ENCODE data around the gene TMEM50B.
"Not testable (repeated sequence)": the region's sequence is repeated elsewhere in the genome, so short reads cannot be mapped to it uniquely, and the experiment has no call there.

TMEM50B gene

DNA sequence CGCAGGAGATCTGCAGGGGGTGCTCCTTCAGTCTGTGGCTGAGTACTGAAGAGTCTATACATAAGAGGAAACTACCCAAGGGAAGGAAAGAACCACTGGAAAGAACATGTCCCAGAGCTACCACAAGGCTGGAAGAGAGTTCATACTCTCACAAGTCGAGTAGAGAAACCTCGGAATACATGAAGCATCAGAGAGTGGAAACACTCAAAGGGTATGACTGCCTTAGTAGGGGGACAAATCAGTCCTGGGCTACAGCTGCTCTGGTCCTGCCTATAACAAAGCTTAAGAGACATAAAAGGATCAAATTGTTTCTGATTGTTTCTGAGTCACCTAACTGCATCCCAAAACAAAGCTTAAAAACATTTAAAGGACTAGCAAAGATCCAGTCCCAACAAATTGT is 27.4 kb downstream of the TMEM50B start:
- H3K36me3 ChIP-seq = peaks cover 33% of the 10 kb centered on the region
- no peaks in the 10 kb centered on the region for H3K9me3 ChIP-seq
- H3K4me1 ChIP-seq = no peaks in the 10 kb centered on the region
- no peak overlapping the region for H3K4me2 ChIP-seq
- no peaks in the 10 kb centered on the region for H4K20me1 ChIP-seq
- no peak overlapping the region for H3K4me3 ChIP-seq
- no peak overlapping the region for H3K9ac ChIP-seq
- no peak for TF ChIP-seq Cebpa-rat (IDR thresholded peaks at IDR 0.05)
- H3K27ac ChIP-seq = no peak overlapping the region
- H3K27me3 ChIP-seq = no peaks in the 10 kb centered on the region

DNA sequence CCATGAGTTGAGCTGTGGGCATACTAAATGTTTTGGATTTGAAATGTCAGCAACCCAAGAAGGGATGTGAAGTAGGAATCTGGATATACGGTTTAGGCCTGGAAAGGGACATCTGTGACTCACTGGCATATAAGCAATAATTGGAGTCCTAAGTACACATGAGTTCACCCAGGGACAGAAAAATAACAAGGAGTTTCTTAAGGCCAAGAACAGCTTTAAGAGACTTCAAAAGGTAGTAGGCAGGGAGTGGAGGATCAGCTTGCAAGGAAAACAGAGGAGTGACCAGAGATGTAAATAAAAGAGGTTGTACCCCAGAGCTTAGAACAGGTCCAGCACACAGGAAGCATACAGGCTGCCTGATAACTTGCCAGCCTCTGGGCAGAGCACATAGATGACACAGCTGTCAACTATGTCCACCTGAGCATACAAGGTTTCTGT is 28.1 kb downstream of the TMEM50B start:
- no peak overlapping the region for H3K4me3 ChIP-seq
- H3K4me1 ChIP-seq = no peaks in the 10 kb centered on the region
- TF ChIP-seq Cebpa-rat (IDR thresholded peaks at IDR 0.05) = no peak
- no peak overlapping the region for H3K4me2 ChIP-seq
- H3K36me3 ChIP-seq = peaks cover 26% of the 10 kb centered on the region
- H3K27me3 ChIP-seq = no peaks in the 10 kb centered on the region
- no peak overlapping the region for H3K9ac ChIP-seq
- no peaks in the 10 kb centered on the region for H3K9me3 ChIP-seq
- no peak overlapping the region for H3K27ac ChIP-seq
- no peaks in the 10 kb centered on the region for H4K20me1 ChIP-seq

DNA sequence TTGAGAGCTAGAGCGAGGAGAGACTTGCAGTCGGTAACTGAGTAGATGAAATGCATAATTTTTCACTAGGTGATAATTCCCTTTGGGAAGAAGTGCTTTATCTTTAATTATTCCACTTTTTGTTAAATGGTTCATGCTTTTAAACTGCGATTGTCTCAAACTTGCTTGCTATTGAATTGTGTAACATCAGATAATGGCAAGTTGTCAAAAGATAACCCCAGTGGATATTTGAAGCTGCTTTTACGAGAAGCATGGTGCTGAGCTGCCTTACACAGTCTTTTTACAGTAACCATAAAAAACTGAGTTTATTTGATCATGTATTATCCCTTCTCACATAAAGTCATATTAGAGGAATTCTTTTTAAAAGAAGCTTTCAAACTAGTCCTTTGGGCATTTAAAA is 30.2 kb downstream of the TMEM50B start:
- H3K27ac ChIP-seq = no peak overlapping the region
- no peak overlapping the region for H3K4me2 ChIP-seq
- no peak for TF ChIP-seq Cebpa-rat (IDR thresholded peaks at IDR 0.05)
- H3K4me3 ChIP-seq = no peak overlapping the region
- peaks cover 10% of the 10 kb centered on the region; the same call in 1 of the 2 replicates for H3K36me3 ChIP-seq
- H3K9ac ChIP-seq = no peak overlapping the region
- no peaks in the 10 kb centered on the region for H3K9me3 ChIP-seq
- H4K20me1 ChIP-seq = no peaks in the 10 kb centered on the region
- H3K27me3 ChIP-seq = no peaks in the 10 kb centered on the region
- H3K4me1 ChIP-seq = no peaks in the 10 kb centered on the region

GRCh38 chr21:33446620-33447019 is 33.2 kb downstream of the TMEM50B start:
- H3K9me3 ChIP-seq, H4K20me1 ChIP-seq, H3K27me3 ChIP-seq, H3K4me3 ChIP-seq, H3K4me2 ChIP-seq, H3K36me3 ChIP-seq, H3K9ac ChIP-seq, H3K27ac ChIP-seq: not testable (repeated sequence)
- H3K4me1 ChIP-seq = peaks cover 21% of the 10 kb centered on the region

DNA sequence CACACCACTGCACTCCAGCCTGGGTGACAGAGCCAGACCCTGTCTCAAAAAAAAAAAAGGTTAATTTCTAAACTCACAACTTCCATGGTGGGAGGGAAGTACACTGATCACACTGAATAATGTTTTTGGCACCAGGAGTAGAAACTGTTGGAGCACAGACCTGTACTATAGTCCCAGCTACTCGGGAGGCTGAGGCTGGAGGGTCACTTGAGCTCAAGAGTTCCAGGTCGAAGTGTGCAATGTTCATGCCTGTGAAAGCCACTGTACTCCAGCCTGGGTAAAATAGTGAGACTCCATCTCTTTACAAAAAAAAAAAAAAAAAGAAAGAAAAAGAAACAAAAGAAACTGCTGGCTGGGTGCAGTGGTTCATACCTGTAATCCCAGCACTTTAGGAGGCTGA is 35.3 kb downstream of the TMEM50B start:
- Histone ChIP-seq H3K27ac (no peak overlapping the region), H3K4me3 (no peak overlapping the region), H4K20me1 (peaks cover 7% of the 10 kb centered on the region; the same call in 1 of the 2 replicates), H3K4me1 (peaks cover 43% of the 10 kb centered on the region), H3K9me3 (no peaks in the 10 kb centered on the region), H3K4me2 (no peak overlapping the region), H3K9ac (no peak overlapping the region), H3K36me3 (peaks cover 5% of the 10 kb centered on the region; the same call in 1 of the 2 replicates), H3K27me3 (no peaks in the 10 kb centered on the region)
- TF ChIP-seq Cebpa-rat (IDR thresholded peaks at IDR 0.05) = no peak

GRCh38 chr21:33443194-33443593 is 36.6 kb downstream of the TMEM50B start:
- H3K4me1 ChIP-seq = peaks cover 43% of the 10 kb centered on the region
- no peaks in the 10 kb centered on the region for H3K9me3 ChIP-seq
- no peaks in the 10 kb centered on the region for H3K27me3 ChIP-seq
- peaks cover 7% of the 10 kb centered on the region; the same call in 1 of the 2 replicates for H4K20me1 ChIP-seq
- peaks cover 11% of the 10 kb centered on the region; the same call in 1 of the 2 replicates for H3K36me3 ChIP-seq
- no peak overlapping the region for H3K4me2 ChIP-seq
- no peak overlapping the region for H3K4me3 ChIP-seq
- TF ChIP-seq Cebpa-rat (IDR thresholded peaks at IDR 0.05) = no peak
- 0 out of 2 replicates have a peak overlapping the region, but pooled peaks have one; percentile 8 for H3K27ac ChIP-seq
- H3K9ac ChIP-seq = no peak overlapping the region

DNA sequence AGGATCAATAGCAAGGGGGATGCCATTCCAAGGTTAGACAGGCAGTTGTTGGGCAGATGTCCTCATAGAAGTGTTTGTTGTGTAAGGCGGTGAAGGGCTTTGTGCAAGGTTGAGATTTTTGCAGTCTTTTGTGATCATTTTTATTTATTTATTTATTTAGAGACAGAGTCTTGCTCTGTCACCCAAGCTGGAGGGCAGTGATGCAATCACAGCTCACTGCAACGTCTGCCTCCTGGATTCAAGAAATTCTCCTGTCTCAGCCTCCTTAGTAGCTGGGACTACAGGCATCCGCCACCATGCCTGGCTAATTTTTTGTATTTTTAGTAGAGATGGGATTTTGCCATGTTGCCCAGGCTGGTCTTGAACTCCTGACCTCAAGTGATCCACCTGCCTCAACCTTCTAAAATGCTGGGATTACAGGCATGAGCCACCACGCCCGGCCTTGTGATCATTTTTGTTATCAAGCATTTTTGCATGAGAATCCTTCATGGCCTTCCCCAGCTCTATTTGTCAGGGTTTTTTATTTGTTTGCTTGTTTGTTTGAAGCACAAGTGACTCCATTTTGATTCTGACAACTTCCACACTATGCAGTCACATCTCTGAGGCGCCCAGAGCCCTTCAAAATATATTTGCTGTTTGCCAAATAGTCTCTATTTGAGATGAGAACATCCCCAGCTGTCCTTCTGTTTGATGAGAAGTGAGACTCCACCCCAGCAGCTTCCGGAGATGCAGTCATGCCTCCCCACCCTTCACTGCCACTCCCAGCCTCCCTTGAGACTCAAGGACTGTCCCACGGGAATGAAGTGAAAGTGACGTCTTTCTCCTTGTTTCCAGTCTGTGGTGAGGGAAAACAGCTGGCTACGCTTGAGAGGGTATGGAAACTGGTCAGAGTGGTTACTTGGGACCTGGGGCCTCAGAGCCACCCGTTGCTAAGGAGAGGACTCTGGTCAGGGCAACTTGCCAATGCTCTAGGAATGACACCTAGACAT is 38.0 kb downstream of the TMEM50B start:
- TF ChIP-seq Cebpa-rat (IDR thresholded peaks at IDR 0.05) = peak; percentile 63; the same call in 1 of the 2 replicates
- H3K4me3 ChIP-seq = no peak overlapping the region
- peaks cover 7% of the 10 kb centered on the region; the same call in 1 of the 2 replicates for H4K20me1 ChIP-seq
- H3K36me3 ChIP-seq = peaks cover 23% of the 10 kb centered on the region
- peak overlapping the region; percentile 75 for H3K4me2 ChIP-seq
- H3K27me3 ChIP-seq = no peaks in the 10 kb centered on the region
- no peaks in the 10 kb centered on the region for H3K9me3 ChIP-seq
- no peak overlapping the region; the same call in 1 of the 2 replicates for H3K9ac ChIP-seq
- peak overlapping the region; percentile 63 for H3K27ac ChIP-seq
- peaks cover 55% of the 10 kb centered on the region for H3K4me1 ChIP-seq

GRCh38 chr21:33437140-33437539 is 42.6 kb downstream of the TMEM50B start:
- Histone ChIP-seq H3K27me3 (no peaks in the 10 kb centered on the region), H3K4me2 (peak overlapping the region; percentile 53), H3K4me1 (peaks cover 63% of the 10 kb centered on the region), H3K9me3 (no peaks in the 10 kb centered on the region), H4K20me1 (no peaks in the 10 kb centered on the region; the same call in none of the 2 replicates), H3K4me3 (no peak overlapping the region), H3K9ac (no peak overlapping the region), H3K27ac (0 out of 2 replicates have a peak overlapping the region, but pooled peaks have one; percentile 42), H3K36me3 (peaks cover 69% of the 10 kb centered on the region)
- TF ChIP-seq Cebpa-rat (IDR thresholded peaks at IDR 0.05) = no peak

DNA sequence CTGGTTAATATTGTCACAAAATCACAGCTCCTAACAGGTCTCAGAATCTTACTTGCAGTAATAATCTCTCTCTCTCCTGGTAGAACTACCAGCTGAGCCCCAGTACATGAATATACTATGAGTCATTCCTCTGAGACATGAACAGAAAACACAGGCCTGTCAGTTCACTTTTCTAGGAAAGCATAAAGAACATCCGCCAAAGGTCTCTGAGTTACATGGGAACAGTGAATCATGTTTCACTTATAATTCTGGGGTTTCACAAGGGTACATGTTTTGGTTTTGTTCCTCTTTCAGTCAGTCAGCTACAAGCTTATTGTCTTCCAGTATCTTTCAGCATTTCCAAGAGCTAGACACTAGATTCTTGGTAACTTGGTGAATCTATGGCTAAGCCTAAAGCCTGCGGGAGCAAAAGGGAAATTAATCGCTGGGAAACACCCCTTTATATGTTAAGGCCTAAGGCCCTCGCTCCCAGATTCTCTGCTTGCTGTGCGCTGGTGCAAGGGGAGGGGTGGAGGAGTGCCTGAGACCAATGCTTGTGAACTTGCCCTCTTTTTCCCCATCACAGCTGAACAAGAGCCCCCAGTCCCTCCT is 44.9 kb downstream of the TMEM50B start:
- H3K4me3 ChIP-seq = no peak overlapping the region
- no peak overlapping the region for H3K27ac ChIP-seq
- H3K4me1 ChIP-seq = peaks cover 43% of the 10 kb centered on the region
- no peaks in the 10 kb centered on the region for H3K27me3 ChIP-seq
- H3K9ac ChIP-seq = no peak overlapping the region
- peaks cover 92% of the 10 kb centered on the region for H3K36me3 ChIP-seq
- peaks cover 2% of the 10 kb centered on the region; the same call in 1 of the 2 replicates for H4K20me1 ChIP-seq
- no peak overlapping the region for H3K4me2 ChIP-seq
- TF ChIP-seq Cebpa-rat (IDR thresholded peaks at IDR 0.05) = no peak
- H3K9me3 ChIP-seq = no peaks in the 10 kb centered on the region

Measured in BLaER1 (cell line).